Ishikawa (cell line): Measurements from ENCODE around the gene YTHDF1.

ENCODE experiments used
- CEBPB ChIP-seq: IDR thresholded peaks from 2 replicates; pipeline ENCODE4 v1.6.1; 2012
- CREB1 ChIP-seq: IDR thresholded peaks from 2 replicates; pipeline ENCODE4 v1.6.1; 2012; ENCODE audit warnings: low read depth
- EP300 ChIP-seq: IDR thresholded peaks from 2 replicates; pipeline ENCODE4 v1.6.1; 2012; ENCODE audit warnings: borderline replicate concordance
- MAX ChIP-seq: IDR thresholded peaks from 2 replicates; pipeline ENCODE4 v1.6.1; 2012
- NFIC ChIP-seq: IDR thresholded peaks from 2 replicates; pipeline ENCODE4 v1.6.1; 2012
- RAD21 ChIP-seq: IDR thresholded peaks from 2 replicates; pipeline ENCODE4 v1.6.1; 2012; ENCODE audit warnings: low read depth
- REST ChIP-seq: IDR thresholded peaks from 2 replicates; pipeline ENCODE4 v1.6.1; 2012; ENCODE audit warnings: low read depth, mild to moderate bottlenecking
- TAF1 ChIP-seq: IDR thresholded peaks from 2 replicates; pipeline ENCODE4 v1.6.1; 2012; ENCODE audit warnings: low read depth, mild to moderate bottlenecking
- TCF12 ChIP-seq: IDR thresholded peaks from 2 replicates; pipeline ENCODE4 v1.6.1; 2012; ENCODE audit warnings: low read depth
- YY1 ChIP-seq: IDR thresholded peaks from 2 replicates; pipeline ENCODE4 v1.6.1; 2012; ENCODE audit warnings: low read depth
- ZBTB7A ChIP-seq: IDR thresholded peaks from 2 replicates; pipeline ENCODE4 v1.6.1; 2012; ENCODE audit warnings: low read depth
- TF ChIP-seq, protein P1 (sequence below): IDR thresholded peaks from 2 replicates; pipeline ENCODE4 v1.6.1; 2012

DNA sequence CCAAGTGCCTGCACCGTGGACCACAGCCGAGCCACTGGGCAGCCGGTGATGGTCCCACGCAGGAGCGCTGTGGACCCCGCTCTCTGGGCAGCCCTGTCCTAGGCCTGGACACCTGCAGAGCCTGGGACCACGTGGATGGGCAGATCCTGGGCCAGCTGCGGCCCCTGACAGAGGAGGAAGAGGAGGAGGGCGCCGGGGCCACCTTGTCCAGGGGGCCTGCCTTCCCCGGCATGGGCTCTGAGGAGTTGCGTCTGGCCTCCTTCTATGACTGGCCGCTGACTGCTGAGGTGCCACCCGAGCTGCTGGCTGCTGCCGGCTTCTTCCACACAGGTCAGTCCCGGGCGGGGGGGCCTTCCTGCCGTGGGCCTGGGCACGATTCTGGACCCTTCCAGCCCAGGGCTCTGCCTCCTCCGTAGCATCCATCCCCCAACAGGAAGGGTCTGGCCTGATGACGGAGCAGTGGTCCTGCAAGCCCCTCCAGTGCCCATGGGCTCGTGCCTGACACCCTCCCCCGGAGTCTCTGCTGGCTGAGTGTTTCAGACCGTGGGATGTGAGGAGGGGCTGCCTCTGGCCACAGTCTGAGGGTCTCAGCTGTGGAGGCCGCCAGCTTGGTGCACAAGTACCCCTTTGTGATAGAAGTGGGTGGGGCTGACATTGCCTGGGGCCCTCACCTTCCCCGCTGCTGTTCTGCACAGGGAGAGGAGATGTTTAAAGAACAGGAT is 20.3 kb upstream of the YTHDF1 start:
- TF ChIP-seq MAX (no peak), RAD21 (no peak), REST (no peak), EP300 (no peak), YY1 (no peak), CREB1 (no peak), TAF1 (no peak), TCF12 (no peak), NFIC (no peak), CEBPB (no peak), ZBTB7A (no peak)
- TF ChIP-seq, protein P1, sequence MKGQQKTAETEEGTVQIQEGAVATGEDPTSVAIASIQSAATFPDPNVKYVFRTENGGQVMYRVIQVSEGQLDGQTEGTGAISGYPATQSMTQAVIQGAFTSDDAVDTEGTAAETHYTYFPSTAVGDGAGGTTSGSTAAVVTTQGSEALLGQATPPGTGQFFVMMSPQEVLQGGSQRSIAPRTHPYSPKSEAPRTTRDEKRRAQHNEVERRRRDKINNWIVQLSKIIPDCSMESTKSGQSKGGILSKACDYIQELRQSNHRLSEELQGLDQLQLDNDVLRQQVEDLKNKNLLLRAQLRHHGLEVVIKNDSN, result no peak
